KMS-11 (cell line): ENCODE results near the gene TMEM63B.

Experiments
- H2AFZ ChIP-seq: fragments of 200-600 bp; sonication (generic); 2 replicates; pipeline ENCODE4 v1.6.1; 2016; ENCODE audit warnings: antibody characterized with exemption, mixed run types, low read depth
- H3K27ac ChIP-seq: fragments of 200-600 bp; sonication (generic); 2 replicates; pipeline ENCODE4 v1.6.1; 2016; ENCODE audit warnings: mild to moderate bottlenecking, mixed run types
- H3K27me3 ChIP-seq: fragments of 200-600 bp; sonication (generic); 2 replicates; pipeline ENCODE4 v1.6.1; 2017; ENCODE audit warnings: mild to moderate bottlenecking, low read depth, mixed run types, moderate library complexity; ENCODE audit not compliant: insufficient read depth
- H3K36me3 ChIP-seq: fragments of 200-600 bp; sonication (generic); 2 replicates; pipeline ENCODE4 v1.6.1; 2017; ENCODE audit warnings: mild to moderate bottlenecking, mixed run types; ENCODE audit not compliant: insufficient read depth
- H3K4me1 ChIP-seq: fragments of 200-600 bp; sonication (generic); 2 replicates; pipeline ENCODE4 v1.6.1; 2016; ENCODE audit warnings: mild to moderate bottlenecking, low read depth, mixed run types; ENCODE audit not compliant: poor library complexity, severe bottlenecking
- H3K4me2 ChIP-seq: fragments of 200-600 bp; sonication (generic); 2 replicates; pipeline ENCODE4 v1.7.0; 2016; ENCODE audit warnings: mild to moderate bottlenecking, mixed run types
- H3K4me3 ChIP-seq: fragments of 200-600 bp; sonication (generic); IDR thresholded peaks from 2 replicates; pipeline ENCODE4 v1.6.1; 2017; ENCODE audit warnings: low read depth, low read length, mixed read lengths; ENCODE audit not compliant: insufficient read depth
- H3K79me2 ChIP-seq: fragments of 200-600 bp; sonication (generic); 2 replicates; pipeline ENCODE4 v1.6.1; 2016; ENCODE audit warnings: low read depth, mixed run types; ENCODE audit not compliant: insufficient read depth
- H3K9ac ChIP-seq: fragments of 200-600 bp; sonication (generic); 2 replicates; pipeline ENCODE4 v1.6.1; 2016; ENCODE audit warnings: mild to moderate bottlenecking, mixed run types
- H4K20me1 ChIP-seq: fragments of 200-600 bp; sonication (generic); 2 replicates; pipeline ENCODE4 v1.6.1; 2016; ENCODE audit warnings: mild to moderate bottlenecking, mixed run types; ENCODE audit not compliant: insufficient read depth
- TF ChIP-seq, protein P1 (sequence below): fragments of 200-600 bp; sonication (generic); conservative IDR thresholded peaks from 2 replicates; pipeline ENCODE4 v1.6.1; 2017; ENCODE audit warnings: low read depth, mild to moderate bottlenecking, antibody characterized with exemption, low read length, moderate library complexity, mixed read lengths

TMEM63B gene

DNA sequence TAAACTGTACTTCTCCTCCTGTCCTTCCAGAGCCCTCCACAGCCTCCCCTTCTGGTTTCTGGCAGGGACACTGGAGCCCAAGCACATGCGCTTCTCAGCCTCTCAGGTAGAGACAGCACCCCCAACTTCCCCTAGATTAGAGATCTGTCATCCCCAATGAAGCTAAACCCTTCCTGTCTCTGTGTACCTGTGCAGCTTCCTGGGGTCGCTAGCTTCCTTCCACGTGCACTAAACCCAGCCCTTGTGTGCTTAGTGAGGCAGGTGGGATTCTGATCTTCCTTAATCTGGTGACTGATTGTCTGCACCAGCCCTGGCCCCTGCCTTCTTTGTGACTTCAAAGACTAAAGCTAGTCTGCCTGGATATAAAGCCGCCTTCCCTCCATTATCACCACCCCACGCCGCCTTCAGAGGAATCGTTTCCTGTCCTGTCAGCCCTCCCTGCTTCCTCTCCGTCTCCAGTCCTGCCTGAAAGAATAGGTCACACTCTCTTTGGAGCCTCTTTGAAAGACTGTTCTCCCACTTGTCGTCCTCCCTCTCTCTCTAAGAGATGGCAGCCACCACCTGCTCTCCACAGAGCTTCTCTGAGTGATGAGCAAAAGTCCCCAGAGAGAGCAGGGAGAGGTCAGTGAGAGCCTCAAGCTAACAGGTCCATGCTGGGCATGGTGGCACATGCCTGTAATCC, 58.7 kb downstream of the TMEM63B start:
- Histone ChIP-seq H3K27ac (no peak overlapping the region), H3K9ac (no peak overlapping the region), H3K4me3 (no peak overlapping the region), H3K4me1 (no peaks in the 10 kb centered on the region), H4K20me1 (no peaks in the 10 kb centered on the region), H2AFZ (no peak overlapping the region), H3K36me3 (no peaks in the 10 kb centered on the region), H3K79me2 (no peaks in the 10 kb centered on the region), H3K27me3 (no peaks in the 10 kb centered on the region), H3K4me2 (no peak overlapping the region)
- TF ChIP-seq, protein P1, sequence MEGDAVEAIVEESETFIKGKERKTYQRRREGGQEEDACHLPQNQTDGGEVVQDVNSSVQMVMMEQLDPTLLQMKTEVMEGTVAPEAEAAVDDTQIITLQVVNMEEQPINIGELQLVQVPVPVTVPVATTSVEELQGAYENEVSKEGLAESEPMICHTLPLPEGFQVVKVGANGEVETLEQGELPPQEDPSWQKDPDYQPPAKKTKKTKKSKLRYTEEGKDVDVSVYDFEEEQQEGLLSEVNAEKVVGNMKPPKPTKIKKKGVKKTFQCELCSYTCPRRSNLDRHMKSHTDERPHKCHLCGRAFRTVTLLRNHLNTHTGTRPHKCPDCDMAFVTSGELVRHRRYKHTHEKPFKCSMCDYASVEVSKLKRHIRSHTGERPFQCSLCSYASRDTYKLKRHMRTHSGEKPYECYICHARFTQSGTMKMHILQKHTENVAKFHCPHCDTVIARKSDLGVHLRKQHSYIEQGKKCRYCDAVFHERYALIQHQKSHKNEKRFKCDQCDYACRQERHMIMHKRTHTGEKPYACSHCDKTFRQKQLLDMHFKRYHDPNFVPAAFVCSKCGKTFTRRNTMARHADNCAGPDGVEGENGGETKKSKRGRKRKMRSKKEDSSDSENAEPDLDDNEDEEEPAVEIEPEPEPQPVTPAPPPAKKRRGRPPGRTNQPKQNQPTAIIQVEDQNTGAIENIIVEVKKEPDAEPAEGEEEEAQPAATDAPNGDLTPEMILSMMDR: no peak

- Histone ChIP-seq H3K36me3 (no peaks in the 10 kb centered on the region), H3K9ac (no peak overlapping the region), H2AFZ (no peak overlapping the region), H3K27me3 (no peaks in the 10 kb centered on the region), H3K79me2 (no peaks in the 10 kb centered on the region), H4K20me1 (no peaks in the 10 kb centered on the region), H3K4me2 (no peak overlapping the region), H3K4me1 (no peaks in the 10 kb centered on the region), H3K27ac (no peak overlapping the region), H3K4me3 (no peak overlapping the region)
- TF ChIP-seq, protein P1: no peak
These were observed 59.3 kb downstream of the TMEM63B start for GRCh38 chr6:44186635-44187025.

- H3K4me1 ChIP-seq: no peaks in the 10 kb centered on the region
- no peak overlapping the region for H3K9ac ChIP-seq
- no peak overlapping the region for H2AFZ ChIP-seq
- no peak overlapping the region for H3K27ac ChIP-seq
- no peaks in the 10 kb centered on the region for H3K79me2 ChIP-seq
- H3K36me3 ChIP-seq: no peaks in the 10 kb centered on the region
- no peaks in the 10 kb centered on the region for H4K20me1 ChIP-seq
- no peaks in the 10 kb centered on the region for H3K27me3 ChIP-seq
- TF ChIP-seq, protein P1: no peak
- no peak overlapping the region for H3K4me2 ChIP-seq
- no peak overlapping the region for H3K4me3 ChIP-seq
These were observed 61.5 kb downstream of the TMEM63B start for GRCh38 chr6:44188819-44189218.

GRCh38 chr6:44189257-44189656, 61.9 kb downstream of the TMEM63B start:
- Histone ChIP-seq H3K79me2 (no peaks in the 10 kb centered on the region), H3K27ac (no peak overlapping the region), H2AFZ (no peak overlapping the region), H3K4me3 (no peak overlapping the region), H3K4me2 (no peak overlapping the region), H3K27me3 (no peaks in the 10 kb centered on the region), H4K20me1 (no peaks in the 10 kb centered on the region), H3K36me3 (no peaks in the 10 kb centered on the region), H3K4me1 (no peaks in the 10 kb centered on the region), H3K9ac (no peak overlapping the region)
- TF ChIP-seq, protein P1: no peak
